ENCODE measurements around the gene SLC6A15.

Gene SLC6A15

DNA sequence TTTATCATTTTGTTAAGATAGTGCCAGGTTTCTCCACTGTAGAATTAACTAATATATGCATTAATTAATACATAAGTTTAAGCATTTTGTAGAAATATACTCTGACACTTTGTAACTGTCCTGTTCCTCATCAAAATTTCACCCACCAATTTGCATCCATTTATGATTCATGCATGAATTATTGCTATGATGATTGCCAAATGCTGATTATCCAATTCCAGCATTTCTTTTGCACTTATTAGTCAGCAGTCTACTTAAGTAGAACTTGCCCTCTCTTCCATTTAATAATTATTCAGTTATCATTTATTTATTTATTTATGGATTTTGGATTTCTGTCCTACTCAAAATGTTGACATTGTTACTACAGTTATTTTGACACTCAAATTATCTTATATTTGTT is 72.2 kb downstream of the SLC6A15 start:
- H3K4me3 ChIP-seq (ENCODE audit: low read depth, low read length) = no peak overlapping the region
- in situ Hi-C loops (cut with HindIII; ENCODE audit: low sequenced_read_pairs) = no loop called here
- DNase-seq (ENCODE audit: low read depth) = no peak
- TF ChIP-seq, protein P1, sequence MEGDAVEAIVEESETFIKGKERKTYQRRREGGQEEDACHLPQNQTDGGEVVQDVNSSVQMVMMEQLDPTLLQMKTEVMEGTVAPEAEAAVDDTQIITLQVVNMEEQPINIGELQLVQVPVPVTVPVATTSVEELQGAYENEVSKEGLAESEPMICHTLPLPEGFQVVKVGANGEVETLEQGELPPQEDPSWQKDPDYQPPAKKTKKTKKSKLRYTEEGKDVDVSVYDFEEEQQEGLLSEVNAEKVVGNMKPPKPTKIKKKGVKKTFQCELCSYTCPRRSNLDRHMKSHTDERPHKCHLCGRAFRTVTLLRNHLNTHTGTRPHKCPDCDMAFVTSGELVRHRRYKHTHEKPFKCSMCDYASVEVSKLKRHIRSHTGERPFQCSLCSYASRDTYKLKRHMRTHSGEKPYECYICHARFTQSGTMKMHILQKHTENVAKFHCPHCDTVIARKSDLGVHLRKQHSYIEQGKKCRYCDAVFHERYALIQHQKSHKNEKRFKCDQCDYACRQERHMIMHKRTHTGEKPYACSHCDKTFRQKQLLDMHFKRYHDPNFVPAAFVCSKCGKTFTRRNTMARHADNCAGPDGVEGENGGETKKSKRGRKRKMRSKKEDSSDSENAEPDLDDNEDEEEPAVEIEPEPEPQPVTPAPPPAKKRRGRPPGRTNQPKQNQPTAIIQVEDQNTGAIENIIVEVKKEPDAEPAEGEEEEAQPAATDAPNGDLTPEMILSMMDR (IDR thresholded peaks at IDR 0.05; ENCODE audit: low read depth, low read length, missing control alignments) = no peak

GRCh38 chr12:84826925-84827324 is 85.7 kb downstream of the SLC6A15 start:
- TF ChIP-seq, protein P1 (IDR thresholded peaks at IDR 0.05; ENCODE audit: low read depth, low read length, missing control alignments) = no peak
- in situ Hi-C loops (cut with HindIII; ENCODE audit: low sequenced_read_pairs) = no loop called here

DNA sequence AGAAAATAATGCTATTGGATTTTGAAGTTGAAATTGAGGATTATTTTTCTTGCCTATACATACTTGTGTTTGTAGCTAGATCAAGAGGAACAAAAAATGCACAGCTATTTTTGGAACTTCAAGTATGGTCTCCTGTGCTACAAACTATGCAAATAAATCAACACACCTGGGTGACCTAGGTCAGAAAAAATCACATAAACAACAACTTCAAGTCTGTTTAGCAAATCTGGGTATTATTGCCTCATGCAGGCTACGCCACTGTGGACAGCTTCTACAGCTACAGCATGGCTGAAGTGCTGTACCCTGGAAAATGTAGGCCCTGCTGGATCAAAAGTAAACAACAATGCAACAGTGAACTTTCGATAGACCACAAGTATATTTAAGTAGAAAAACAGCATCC is 87.5 kb downstream of the SLC6A15 start:
- TF ChIP-seq, protein P1 (IDR thresholded peaks at IDR 0.05; ENCODE audit: low read depth, low read length, missing control alignments) = no peak
- no peak overlapping the region for H3K4me3 ChIP-seq (ENCODE audit: low read depth, low read length)
- in situ Hi-C loops (cut with HindIII; ENCODE audit: low sequenced_read_pairs) = no loop called here
- DNase-seq (ENCODE audit: low read depth) = no peak

More at GRCh38 chr12:84826925-84827324, 85.7 kb downstream of the SLC6A15 start:
- DNase-seq (ENCODE audit: low read depth) = no peak
- no peak overlapping the region for H3K4me3 ChIP-seq (ENCODE audit: low read depth, low read length)

DNA sequence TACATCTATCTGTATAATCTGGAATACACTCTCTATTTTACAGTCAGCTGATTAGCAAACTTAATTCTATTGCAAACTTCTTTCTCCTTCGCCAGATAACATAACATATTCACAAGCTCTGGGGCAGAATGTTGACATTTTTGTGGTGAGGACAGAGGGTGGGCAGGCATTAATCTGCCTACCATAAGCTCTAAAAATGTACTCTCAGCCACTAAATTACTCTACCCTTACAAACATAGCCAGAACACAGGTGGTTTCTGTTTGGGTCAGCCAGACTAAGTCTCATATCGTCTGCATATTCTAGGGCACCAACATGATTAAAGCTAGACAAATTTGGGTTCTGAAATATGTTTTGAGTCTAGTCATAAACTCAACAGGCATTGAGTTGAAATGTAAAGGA is 90.1 kb downstream of the SLC6A15 start:
- peak; percentile 45 for DNase-seq (ENCODE audit: low read depth)
- in situ Hi-C loops (cut with HindIII; ENCODE audit: low sequenced_read_pairs) = no loop called here
- H3K4me3 ChIP-seq (ENCODE audit: low read depth, low read length) = no peak overlapping the region
- TF ChIP-seq, protein P1 (IDR thresholded peaks at IDR 0.05; ENCODE audit: low read depth, low read length, missing control alignments) = no peak

DNA sequence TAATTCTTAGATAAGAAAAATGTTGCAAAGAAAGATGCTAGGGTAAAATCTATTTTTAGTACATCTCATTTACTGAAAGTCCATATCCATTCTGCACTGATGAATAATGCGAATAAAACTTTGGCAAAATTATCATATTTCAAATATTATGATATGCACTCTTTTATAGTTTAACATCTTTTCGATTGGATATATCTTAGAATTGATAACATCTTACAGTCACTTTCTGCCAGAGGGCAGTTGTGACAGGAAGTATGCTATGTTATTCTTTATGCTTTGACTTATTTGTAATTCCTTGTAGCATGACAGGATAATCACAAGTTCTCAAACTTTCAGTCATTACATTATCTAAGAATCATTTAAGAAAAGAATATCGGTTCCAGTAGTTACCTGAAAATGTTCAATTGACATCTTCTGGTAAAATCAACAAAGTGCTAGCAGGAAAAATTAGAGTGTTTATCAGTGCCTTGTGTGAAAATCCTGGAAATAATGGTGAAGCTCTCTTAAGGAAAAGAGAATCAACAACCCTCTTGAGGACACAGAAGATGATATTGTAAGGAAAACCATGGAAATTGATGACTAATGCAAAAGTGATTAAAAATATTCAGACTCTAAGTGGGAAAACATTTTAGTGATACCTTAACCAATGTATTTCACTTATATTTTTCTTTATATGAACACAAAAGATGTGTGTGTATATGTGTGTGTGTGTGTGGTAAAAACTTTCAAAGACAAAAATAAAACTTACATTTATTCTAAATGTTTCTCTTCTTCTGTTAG is 95.5 kb downstream of the SLC6A15 start:
- in situ Hi-C loops (cut with HindIII; ENCODE audit: low sequenced_read_pairs) = no loop called here
- no peak for DNase-seq (ENCODE audit: low read depth)
- TF ChIP-seq, protein P1 (IDR thresholded peaks at IDR 0.05; ENCODE audit: low read depth, low read length, missing control alignments) = no peak
- H3K4me3 ChIP-seq (ENCODE audit: low read depth, low read length) = no peak overlapping the region

DNA sequence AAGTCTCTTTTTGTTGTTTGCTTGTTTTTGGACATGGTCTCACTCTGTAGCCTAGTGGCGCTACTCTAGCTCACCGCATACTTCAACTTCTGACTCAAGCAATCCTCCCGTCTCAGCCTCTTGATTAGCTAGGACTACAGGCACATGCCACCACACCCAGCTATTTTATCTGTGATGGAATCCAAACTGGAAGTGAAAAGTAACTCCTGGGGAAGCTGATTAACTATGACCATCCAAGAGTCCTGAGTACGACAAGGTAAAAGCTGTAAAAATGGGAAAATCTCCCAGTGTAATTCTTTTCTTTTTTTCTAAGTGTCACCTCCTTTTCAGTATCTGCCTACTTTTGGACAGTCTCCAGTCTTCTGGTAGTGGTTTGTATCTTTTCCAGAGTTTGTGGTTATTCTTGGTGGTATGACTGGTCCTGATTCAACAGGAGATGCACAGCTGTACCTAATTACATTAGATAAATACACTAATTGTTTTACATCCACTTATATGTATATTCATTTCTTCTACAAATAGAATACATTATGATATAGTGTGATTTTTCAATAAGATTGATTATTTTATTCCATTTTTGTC is 97.8 kb downstream of the SLC6A15 start:
- peak; percentile 47 for DNase-seq (ENCODE audit: low read depth)
- TF ChIP-seq, protein P1 (IDR thresholded peaks at IDR 0.05; ENCODE audit: low read depth, low read length, missing control alignments) = no peak
- no peak overlapping the region for H3K4me3 ChIP-seq (ENCODE audit: low read depth, low read length)
- in situ Hi-C loops (cut with HindIII; ENCODE audit: low sequenced_read_pairs) = no loop called here
